Fibroblast of villous mesenchyme (primary cell): Measurements from ENCODE around the gene PM20D2. TPM values are rescaled to one million over a fixed set of nuclear protein-coding genes. Genes with fewer than 3 reads are reported as not detected.

Experiments used
- DNase-seq: peaks from one replicate; pipeline ENCODE4 v3.0.0-alpha.2; 2010; ENCODE audit warnings: low read depth
- H3K4me3 ChIP-seq: 2 replicates; pipeline ENCODE4 v1.5.1; 2011; ENCODE audit warnings: low read depth, mild to moderate bottlenecking, low read length
- CTCF ChIP-seq: IDR thresholded peaks from 2 replicates; pipeline ENCODE4 v1.5.1; 2012; ENCODE audit warnings: low read depth, mild to moderate bottlenecking, low read length; ENCODE audit not compliant: insufficient read depth
- total RNA-seq: library from RNA; depleted of rRNA; stranded (reverse); fragments of >200 nt; gene quantifications from 2 replicates; pipeline ENCODE4 v1.2.3, GENCODE V29; 2012

PM20D2 gene
- total RNA-seq, 1 donor: 13.8 TPM

- peak; percentile 73 for DNase-seq
- TF ChIP-seq CTCF: no peak
- no peak overlapping the region for H3K4me3 ChIP-seq
Measured at GRCh38 chr6:89144354-89144906, 1.4 kb upstream of the PM20D2 start.

GRCh38 chr6:89145091-89145955, 532 bp upstream of the PM20D2 start:
- TF ChIP-seq CTCF: no peak
- DNase-seq: peak; percentile 70

GRCh38 chr6:89146718-89147700, 1.2 kb downstream of the PM20D2 start:
- no peak for TF ChIP-seq CTCF
- DNase-seq: peak; percentile 25
- peak overlapping the region; percentile 59 for H3K4me3 ChIP-seq

More at GRCh38 chr6:89145091-89145955, 532 bp upstream of the PM20D2 start:
- H3K4me3 ChIP-seq: peak overlapping the region; percentile 59

- no peak for DNase-seq
- no peak overlapping the region for H3K4me3 ChIP-seq
- TF ChIP-seq CTCF: no peak
Measured at GRCh38 chr6:89148016-89148750, 2.3 kb downstream of the PM20D2 start.

GRCh38 chr6:89154131-89154530, 8.3 kb downstream of the PM20D2 start:
- DNase-seq: no peak
- no peak for TF ChIP-seq CTCF
- no peak overlapping the region for H3K4me3 ChIP-seq

GRCh38 chr6:89160331-89161092, 14.7 kb downstream of the PM20D2 start:
- no peak for DNase-seq
- no peak overlapping the region for H3K4me3 ChIP-seq
- TF ChIP-seq CTCF: no peak
